Measurements from ENCODE around the gene NEDD4L.

Gene NEDD4L

DNA sequence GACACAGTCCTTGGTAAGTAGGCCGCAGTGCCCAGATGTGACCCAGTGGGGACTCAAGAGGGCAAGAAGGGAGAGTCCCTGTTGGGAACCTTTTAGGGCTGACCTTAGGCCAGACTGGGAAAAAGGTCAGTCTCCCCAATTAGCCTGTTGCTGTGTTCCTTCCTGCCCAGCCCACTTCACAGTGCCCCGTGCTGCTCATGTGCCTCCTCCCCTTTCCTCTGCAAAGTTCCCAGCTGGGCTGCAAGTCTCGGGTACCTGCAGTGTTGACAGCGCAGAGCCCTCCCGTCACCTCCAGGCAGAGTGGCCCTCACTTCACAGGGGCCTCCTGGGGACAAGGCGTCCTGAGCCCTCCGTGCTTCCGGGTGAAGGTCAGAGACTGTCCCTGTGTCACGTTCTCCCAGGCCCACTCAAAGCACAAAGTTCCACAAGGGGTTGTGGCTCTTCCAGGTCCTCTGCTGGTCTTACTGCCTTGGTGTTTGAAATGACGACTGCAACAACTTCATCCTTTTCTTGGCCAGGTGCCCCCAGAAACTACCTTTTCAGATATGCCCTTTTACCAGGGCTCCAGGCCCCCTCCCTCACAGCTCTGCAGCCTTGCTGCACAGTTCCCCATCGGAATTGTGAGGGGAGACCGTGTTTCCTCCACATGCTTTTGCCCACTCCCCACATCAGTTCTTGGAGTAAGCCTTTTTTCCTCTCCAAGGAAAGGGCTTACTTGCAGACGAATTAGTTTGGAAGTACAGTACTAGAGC, 359.1 kb downstream of the NEDD4L start:
- DNase-seq (ENCODE audit: extremely low spot score), result no peak
- ChIA-PET CTCF (no interaction called here), POLR2A (no interaction called here)
- TF ChIP-seq, protein P1, sequence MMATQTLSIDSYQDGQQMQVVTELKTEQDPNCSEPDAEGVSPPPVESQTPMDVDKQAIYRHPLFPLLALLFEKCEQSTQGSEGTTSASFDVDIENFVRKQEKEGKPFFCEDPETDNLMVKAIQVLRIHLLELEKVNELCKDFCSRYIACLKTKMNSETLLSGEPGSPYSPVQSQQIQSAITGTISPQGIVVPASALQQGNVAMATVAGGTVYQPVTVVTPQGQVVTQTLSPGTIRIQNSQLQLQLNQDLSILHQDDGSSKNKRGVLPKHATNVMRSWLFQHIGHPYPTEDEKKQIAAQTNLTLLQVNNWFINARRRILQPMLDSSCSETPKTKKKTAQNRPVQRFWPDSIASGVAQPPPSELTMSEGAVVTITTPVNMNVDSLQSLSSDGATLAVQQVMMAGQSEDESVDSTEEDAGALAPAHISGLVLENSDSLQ (IDR thresholded peaks at IDR 0.05), result no peak
- TF ChIP-seq FOXA1 (IDR thresholded peaks at IDR 0.05) (no peak), L3MBTL2 (conservative IDR thresholded peaks at IDR 0.05) (no peak), ELF4 (IDR thresholded peaks at IDR 0.05) (no peak), SP1 (IDR thresholded peaks at IDR 0.05) (no peak)

- ChIA-PET CTCF (no interaction called here), POLR2A (no interaction called here)
- DNase-seq (ENCODE audit: extremely low spot score), result no peak
- TF ChIP-seq CTBP1 (IDR thresholded peaks at IDR 0.05; ENCODE audit: borderline replicate concordance), result no peak
- TF ChIP-seq SUZ12 (IDR thresholded peaks at IDR 0.05), result no peak
- no peak for TF ChIP-seq FOXM1 (IDR thresholded peaks at IDR 0.05; ENCODE audit: borderline replicate concordance)
Observed at GRCh38 chr18:58403799-58404455, 359.9 kb downstream of the NEDD4L start.

- no peak for DNase-seq (ENCODE audit: extremely low spot score)
- ChIA-PET POLR2A (no interaction called here), CTCF (no interaction called here)
- no peak for TF ChIP-seq FOXM1 (IDR thresholded peaks at IDR 0.05; ENCODE audit: borderline replicate concordance)
- TF ChIP-seq CTBP1 (IDR thresholded peaks at IDR 0.05; ENCODE audit: borderline replicate concordance), result no peak
- no peak for TF ChIP-seq ZNF384 (IDR thresholded peaks at IDR 0.05)
- TF ChIP-seq LEF1 (IDR thresholded peaks at IDR 0.05; ENCODE audit: borderline replicate concordance), result no peak
- no peak for TF ChIP-seq SUZ12 (IDR thresholded peaks at IDR 0.05)
- no peak for TF ChIP-seq NFRKB (IDR thresholded peaks at IDR 0.05)
- no peak for TF ChIP-seq SP1 (IDR thresholded peaks at IDR 0.05)
- TF ChIP-seq FOXA1 (IDR thresholded peaks at IDR 0.05), result no peak
- TF ChIP-seq HDGF (IDR thresholded peaks at IDR 0.05; ENCODE audit: borderline replicate concordance), result no peak
- TF ChIP-seq FOXK2 (IDR thresholded peaks at IDR 0.05), result no peak
- TF ChIP-seq BHLHE40 (IDR thresholded peaks at IDR 0.05; ENCODE audit: borderline replicate concordance), result no peak
- no peak for TF ChIP-seq ELF4 (IDR thresholded peaks at IDR 0.05)
- TF ChIP-seq L3MBTL2 (conservative IDR thresholded peaks at IDR 0.05), result no peak
- no peak for TF ChIP-seq ARNT (IDR thresholded peaks at IDR 0.05)
- TF ChIP-seq TARDBP (IDR thresholded peaks at IDR 0.05), result no peak
- TF ChIP-seq, protein P1 (IDR thresholded peaks at IDR 0.05), result no peak
Observed at GRCh38 chr18:58405107-58405898, 361.3 kb downstream of the NEDD4L start.

DNA sequence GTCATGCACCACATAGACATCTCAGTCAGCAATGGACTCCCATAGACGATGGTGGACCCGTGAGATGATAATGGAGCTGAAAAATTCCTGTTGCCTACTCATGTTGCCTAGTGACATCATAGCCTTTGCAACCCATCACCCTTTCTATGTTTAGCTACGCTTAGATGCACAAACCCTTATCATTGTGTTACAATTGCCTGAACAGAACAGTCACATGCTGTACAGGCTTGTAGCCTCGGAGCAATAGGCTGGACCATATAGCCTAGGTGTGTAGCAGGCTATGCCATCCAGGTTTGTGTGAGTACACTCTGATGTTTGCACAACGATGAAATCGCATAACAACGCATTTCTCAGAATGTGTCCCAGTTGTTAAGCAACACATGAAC, 363.2 kb downstream of the NEDD4L start:
- DNase-seq (ENCODE audit: extremely low spot score), result no peak
- POLR2A ChIA-PET, result no interaction called here
- CTCF ChIA-PET, result interaction anchor here (0.6 kb wide), 1 partner anchor 9 kb away, joined by 5 read pairs; no protein-coding TSS in a partner anchor
- TF ChIP-seq FOXK2 (IDR thresholded peaks at IDR 0.05) (no peak), FOXM1 (IDR thresholded peaks at IDR 0.05; ENCODE audit: borderline replicate concordance) (no peak), SP1 (IDR thresholded peaks at IDR 0.05) (no peak), HDGF (IDR thresholded peaks at IDR 0.05; ENCODE audit: borderline replicate concordance) (no peak), ARNT (IDR thresholded peaks at IDR 0.05) (no peak), FOXA1 (IDR thresholded peaks at IDR 0.05) (no peak), SUZ12 (IDR thresholded peaks at IDR 0.05) (no peak), TARDBP (IDR thresholded peaks at IDR 0.05) (no peak)

GRCh38 chr18:58407649-58408407, 363.8 kb downstream of the NEDD4L start:
- TF ChIP-seq HDGF (IDR thresholded peaks at IDR 0.05; ENCODE audit: borderline replicate concordance), result no peak
- no peak for TF ChIP-seq FOXM1 (IDR thresholded peaks at IDR 0.05; ENCODE audit: borderline replicate concordance)
- TF ChIP-seq ZNF384 (IDR thresholded peaks at IDR 0.05), result no peak
- no peak for TF ChIP-seq ARNT (IDR thresholded peaks at IDR 0.05)
- TF ChIP-seq BHLHE40 (IDR thresholded peaks at IDR 0.05; ENCODE audit: borderline replicate concordance), result no peak
- no peak for TF ChIP-seq SUZ12 (IDR thresholded peaks at IDR 0.05)
- TF ChIP-seq, protein P1 (IDR thresholded peaks at IDR 0.05), result no peak
- TF ChIP-seq TARDBP (IDR thresholded peaks at IDR 0.05), result no peak
- ChIA-PET CTCF (interaction anchor here (0.7 kb wide), 1 partner anchor 411 kb away, joined by 3 read pairs; no protein-coding TSS in a partner anchor), POLR2A (no interaction called here)
- DNase-seq (ENCODE audit: extremely low spot score), result no peak

DNA sequence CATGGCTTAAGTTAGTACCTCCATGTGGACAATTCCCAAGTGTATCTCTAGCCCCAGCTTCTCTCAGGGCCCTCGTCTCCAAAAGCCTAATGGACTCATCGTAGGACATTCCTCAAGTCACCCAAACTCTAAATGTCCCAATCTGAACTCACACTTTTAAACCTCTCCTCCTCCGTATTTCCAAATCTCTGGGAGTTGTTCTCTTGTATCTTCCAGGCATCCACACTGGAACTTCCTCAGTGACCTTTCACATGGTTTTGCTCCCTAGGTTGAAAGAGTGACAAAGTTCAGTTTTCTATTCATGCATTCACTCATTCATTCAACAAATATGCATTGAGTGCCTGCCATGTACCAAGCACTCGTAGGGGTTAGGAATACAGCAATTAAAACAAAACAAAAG, 364.6 kb downstream of the NEDD4L start:
- ChIA-PET POLR2A (no interaction called here), CTCF (no interaction called here)
- no peak for DNase-seq (ENCODE audit: extremely low spot score)
- TF ChIP-seq L3MBTL2 (conservative IDR thresholded peaks at IDR 0.05) (no peak), ARNT (IDR thresholded peaks at IDR 0.05) (no peak), NFRKB (IDR thresholded peaks at IDR 0.05) (no peak), TARDBP (IDR thresholded peaks at IDR 0.05) (no peak), FOXA1 (IDR thresholded peaks at IDR 0.05) (no peak), ZNF384 (IDR thresholded peaks at IDR 0.05) (no peak), LEF1 (IDR thresholded peaks at IDR 0.05; ENCODE audit: borderline replicate concordance) (no peak), BHLHE40 (IDR thresholded peaks at IDR 0.05; ENCODE audit: borderline replicate concordance) (no peak), FOXM1 (IDR thresholded peaks at IDR 0.05; ENCODE audit: borderline replicate concordance) (no peak), CTBP1 (IDR thresholded peaks at IDR 0.05; ENCODE audit: borderline replicate concordance) (no peak), SP1 (IDR thresholded peaks at IDR 0.05) (no peak), ELF4 (IDR thresholded peaks at IDR 0.05) (no peak), HDGF (IDR thresholded peaks at IDR 0.05; ENCODE audit: borderline replicate concordance) (no peak)
- TF ChIP-seq, protein P1 (IDR thresholded peaks at IDR 0.05), result no peak
